Keratinocyte (primary cell): ENCODE measurements around the gene CBR3.

ENCODE experiments used
- CTCF ChIP-seq, 3 experiments: IDR thresholded peaks in 1 of 3; conservative IDR thresholded peaks in 1 of 3; optimal IDR thresholded peaks in 1 of 3; 2 replicates in 2 of 3; 3 replicates in 1 of 3; pipeline versions ENCODE3 to v1.5.1; 2011; ENCODE audit warnings: low read length in 3 of 3, mild to moderate bottlenecking in 3 of 3, moderate library complexity in 2 of 3, control low read depth in 1 of 3, inconsistent platforms in 1 of 3; ENCODE audit not compliant: insufficient read depth in 2 of 3; ENCODE audit errors: extremely low read depth in 1 of 3
- EZH2 ChIP-seq: IDR thresholded peaks from one replicate; pipeline ENCODE4 v1.6.1; 2012; ENCODE audit warnings: inconsistent platforms, mild to moderate bottlenecking, low read length, moderate library complexity

- no peak for TF ChIP-seq CTCF (optimal IDR thresholded peaks at IDR 0.05 in 1 of 3, IDR thresholded peaks at IDR 0.05 in 1 of 3, conservative IDR thresholded peaks at IDR 0.05 in 1 of 3; ENCODE audit: extremely low read depth in 1 of 3, insufficient read depth in 2 of 3, low read length in 3 of 3)
- TF ChIP-seq EZH2, result no peak
Measured at GRCh38 chr21:36135391-36136102, 668 bp downstream of the CBR3 start.
